ENCODE data around the gene LRBA. TPM values are rescaled to one million over a fixed set of nuclear protein-coding genes. Genes with fewer than 3 reads are reported as not detected.

Gene LRBA
- total and polyA plus RNA-seq, 9 of the 15 experiments (the other 6 are each of a cell fraction or from before 2014, with no cell fraction given), result 24.2 to 88.7 (median 59.7) TPM

- WGBS (ENCODE audit: insufficient coverage, low coverage, missing lambda C conversion rate), result 99% methylated on average over 3 of the region's 3 CpGs
- Histone ChIP-seq H3K4me1 (replicated peaks in 1 of 2; ENCODE audit: control insufficient read depth in 2 of 2, insufficient read depth in 2 of 2, low read length in 2 of 2) (no peaks in the 10 kb centered on the region; a peak in 1 of 5 replicates), H2AFZ (ENCODE audit: low read depth, low read length) (no peak overlapping the region), H3K9me1 (ENCODE audit: control insufficient read depth, insufficient read depth, low read length) (no peaks in the 10 kb centered on the region), H3K9ac (ENCODE audit: insufficient read depth in 1 of 2, low read depth in 2 of 2, low read length in 2 of 2) (no peak overlapping the region), H3K27ac (ENCODE audit: extremely low read depth, low read depth, low read length) (no peak overlapping the region), H3K27me3 (ENCODE audit: control insufficient read depth in 2 of 2, insufficient read depth in 2 of 2, low read length in 2 of 2) (no peaks in the 10 kb centered on the region), H3K9me3 (replicated peaks; ENCODE audit: control insufficient read depth, insufficient read depth, low read depth, low read length) (no peaks in the 10 kb centered on the region), H4K20me1 (replicated peaks; ENCODE audit: control insufficient read depth, insufficient read depth, low read length) (no peaks in the 10 kb centered on the region), H3K79me2 (ENCODE audit: control insufficient read depth, insufficient read depth, low read length) (no peaks in the 10 kb centered on the region), H3K4me2 (ENCODE audit: insufficient read depth, low read length) (no peak overlapping the region), H3K36me3 (ENCODE audit: control insufficient read depth, insufficient read depth, low read length) (no peaks in the 10 kb centered on the region), H3K4me3 (no peak overlapping the region)
- ChIA-PET CTCF (ENCODE audit: low intra/inter-chr PET ratio) (interaction anchor here (0.5 kb wide), 1 partner anchor 12 kb away, joined by 6 read pairs; no protein-coding TSS in a partner anchor), POLR2A (no interaction called here)
- intact Hi-C loops (cut with micrococcal nuclease) (no loop called here), in situ Hi-C loops (cut with MboI) (no loop called here)
- DNase-seq (ENCODE audit: extremely low read depth in 1 of 4, low spot score in 3 of 4), result no peak
- ATAC-seq, result no peak
- BruUV-seq (replicated peaks), result no TSS peak
- FAIRE-seq, result peak; percentile 23
- TF ChIP-seq, protein P1, sequence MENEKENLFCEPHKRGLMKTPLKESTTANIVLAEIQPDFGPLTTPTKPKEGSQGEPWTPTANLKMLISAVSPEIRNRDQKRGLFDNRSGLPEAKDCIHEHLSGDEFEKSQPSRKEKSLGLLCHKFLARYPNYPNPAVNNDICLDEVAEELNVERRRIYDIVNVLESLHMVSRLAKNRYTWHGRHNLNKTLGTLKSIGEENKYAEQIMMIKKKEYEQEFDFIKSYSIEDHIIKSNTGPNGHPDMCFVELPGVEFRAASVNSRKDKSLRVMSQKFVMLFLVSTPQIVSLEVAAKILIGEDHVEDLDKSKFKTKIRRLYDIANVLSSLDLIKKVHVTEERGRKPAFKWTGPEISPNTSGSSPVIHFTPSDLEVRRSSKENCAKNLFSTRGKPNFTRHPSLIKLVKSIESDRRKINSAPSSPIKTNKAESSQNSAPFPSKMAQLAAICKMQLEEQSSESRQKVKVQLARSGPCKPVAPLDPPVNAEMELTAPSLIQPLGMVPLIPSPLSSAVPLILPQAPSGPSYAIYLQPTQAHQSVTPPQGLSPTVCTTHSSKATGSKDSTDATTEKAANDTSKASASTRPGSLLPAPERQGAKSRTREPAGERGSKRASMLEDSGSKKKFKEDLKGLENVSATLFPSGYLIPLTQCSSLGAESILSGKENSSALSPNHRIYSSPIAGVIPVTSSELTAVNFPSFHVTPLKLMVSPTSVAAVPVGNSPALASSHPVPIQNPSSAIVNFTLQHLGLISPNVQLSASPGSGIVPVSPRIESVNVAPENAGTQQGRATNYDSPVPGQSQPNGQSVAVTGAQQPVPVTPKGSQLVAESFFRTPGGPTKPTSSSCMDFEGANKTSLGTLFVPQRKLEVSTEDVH (IDR thresholded peaks at IDR 0.05; ENCODE audit: low read depth, partially characterized antibody), result no peak
- TF ChIP-seq, protein P2, sequence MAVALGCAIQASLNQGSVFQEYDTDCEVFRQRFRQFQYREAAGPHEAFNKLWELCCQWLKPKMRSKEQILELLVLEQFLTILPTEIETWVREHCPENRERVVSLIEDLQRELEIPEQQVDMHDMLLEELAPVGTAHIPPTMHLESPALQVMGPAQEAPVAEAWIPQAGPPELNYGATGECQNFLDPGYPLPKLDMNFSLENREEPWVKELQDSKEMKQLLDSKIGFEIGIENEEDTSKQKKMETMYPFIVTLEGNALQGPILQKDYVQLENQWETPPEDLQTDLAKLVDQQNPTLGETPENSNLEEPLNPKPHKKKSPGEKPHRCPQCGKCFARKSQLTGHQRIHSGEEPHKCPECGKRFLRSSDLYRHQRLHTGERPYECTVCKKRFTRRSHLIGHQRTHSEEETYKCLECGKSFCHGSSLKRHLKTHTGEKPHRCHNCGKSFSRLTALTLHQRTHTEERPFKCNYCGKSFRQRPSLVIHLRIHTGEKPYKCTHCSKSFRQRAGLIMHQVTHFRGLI (CRISPR knock-in tag; IDR thresholded peaks at IDR 0.05), result no peak
- TF ChIP-seq CREBBP (IDR thresholded peaks at IDR 0.05; ENCODE audit: low read depth, low read length), result no peak
- TF ChIP-seq HNRNPL (IDR thresholded peaks at IDR 0.05; ENCODE audit: low read depth, low read length), result no peak
- no peak for TF ChIP-seq XRCC4 (IDR thresholded peaks at IDR 0.05; ENCODE audit: extremely low read depth, insufficient read depth, insufficient read length)
- no peak for TF ChIP-seq TCF15 (CRISPR knock-in tag; IDR thresholded peaks at IDR 0.05)
- no peak for TF ChIP-seq POLR2B (IDR thresholded peaks at IDR 0.05; ENCODE audit: low read depth, partially characterized antibody)
- no peak for TF ChIP-seq ZKSCAN8 (CRISPR knock-in tag; IDR thresholded peaks at IDR 0.05)
- TF ChIP-seq ZNF277 (CRISPR knock-in tag; IDR thresholded peaks at IDR 0.05; ENCODE audit: borderline replicate concordance), result no peak
- TF ChIP-seq KDM4B (IDR thresholded peaks at IDR 0.05; ENCODE audit: borderline replicate concordance in 2 of 2, low read depth in 1 of 2), result no peak
Observed at GRCh38 chr4:150648123-150648522, 367.0 kb downstream of the LRBA start.

Measured in K562 (cell line).